ENCODE results near the gene TNNI3K. TPM values are rescaled to one million over a fixed set of nuclear protein-coding genes. Genes with fewer than 3 reads are reported as not detected.

Gene TNNI3K
- total and polyA plus RNA-seq, 10 of the 15 experiments (the other 5 are each of a cell fraction or from before 2014, with no cell fraction given): 0.14 to 1.6 (median 0.44) TPM; not detected in 4

GRCh38 chr1:74333244-74333643, 98.1 kb downstream of the TNNI3K start (continued):
- TF ChIP-seq, protein P1, sequence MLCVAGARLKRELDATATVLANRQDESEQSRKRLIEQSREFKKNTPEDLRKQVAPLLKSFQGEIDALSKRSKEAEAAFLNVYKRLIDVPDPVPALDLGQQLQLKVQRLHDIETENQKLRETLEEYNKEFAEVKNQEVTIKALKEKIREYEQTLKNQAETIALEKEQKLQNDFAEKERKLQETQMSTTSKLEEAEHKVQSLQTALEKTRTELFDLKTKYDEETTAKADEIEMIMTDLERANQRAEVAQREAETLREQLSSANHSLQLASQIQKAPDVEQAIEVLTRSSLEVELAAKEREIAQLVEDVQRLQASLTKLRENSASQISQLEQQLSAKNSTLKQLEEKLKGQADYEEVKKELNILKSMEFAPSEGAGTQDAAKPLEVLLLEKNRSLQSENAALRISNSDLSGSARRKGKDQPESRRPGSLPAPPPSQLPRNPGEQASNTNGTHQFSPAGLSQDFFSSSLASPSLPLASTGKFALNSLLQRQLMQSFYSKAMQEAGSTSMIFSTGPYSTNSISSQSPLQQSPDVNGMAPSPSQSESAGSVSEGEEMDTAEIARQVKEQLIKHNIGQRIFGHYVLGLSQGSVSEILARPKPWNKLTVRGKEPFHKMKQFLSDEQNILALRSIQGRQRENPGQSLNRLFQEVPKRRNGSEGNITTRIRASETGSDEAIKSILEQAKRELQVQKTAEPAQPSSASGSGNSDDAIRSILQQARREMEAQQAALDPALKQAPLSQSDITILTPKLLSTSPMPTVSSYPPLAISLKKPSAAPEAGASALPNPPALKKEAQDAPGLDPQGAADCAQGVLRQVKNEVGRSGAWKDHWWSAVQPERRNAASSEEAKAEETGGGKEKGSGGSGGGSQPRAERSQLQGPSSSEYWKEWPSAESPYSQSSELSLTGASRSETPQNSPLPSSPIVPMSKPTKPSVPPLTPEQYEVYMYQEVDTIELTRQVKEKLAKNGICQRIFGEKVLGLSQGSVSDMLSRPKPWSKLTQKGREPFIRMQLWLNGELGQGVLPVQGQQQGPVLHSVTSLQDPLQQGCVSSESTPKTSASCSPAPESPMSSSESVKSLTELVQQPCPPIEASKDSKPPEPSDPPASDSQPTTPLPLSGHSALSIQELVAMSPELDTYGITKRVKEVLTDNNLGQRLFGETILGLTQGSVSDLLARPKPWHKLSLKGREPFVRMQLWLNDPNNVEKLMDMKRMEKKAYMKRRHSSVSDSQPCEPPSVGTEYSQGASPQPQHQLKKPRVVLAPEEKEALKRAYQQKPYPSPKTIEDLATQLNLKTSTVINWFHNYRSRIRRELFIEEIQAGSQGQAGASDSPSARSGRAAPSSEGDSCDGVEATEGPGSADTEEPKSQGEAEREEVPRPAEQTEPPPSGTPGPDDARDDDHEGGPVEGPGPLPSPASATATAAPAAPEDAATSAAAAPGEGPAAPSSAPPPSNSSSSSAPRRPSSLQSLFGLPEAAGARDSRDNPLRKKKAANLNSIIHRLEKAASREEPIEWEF (IDR thresholded peaks at IDR 0.05; ENCODE audit: insufficient replicate concordance, low read depth, low read length): no peak
- TF ChIP-seq ZNF592 (IDR thresholded peaks at IDR 0.05): no peak
- TF ChIP-seq TBL1XR1 (IDR thresholded peaks at IDR 0.05; ENCODE audit: low read depth, low read length): no peak

Data from GM12878 (cell line).